NCI-H2171 treated with DMSO at 0.1 percent for 48 hours (cell line): ENCODE measurements around the gene CMSS1.

Source experiments
- DNase-seq: peaks from one replicate; lab custom pipeline; 2025; lab: John Stamatoyannopoulos, UW

CMSS1 gene

DNA sequence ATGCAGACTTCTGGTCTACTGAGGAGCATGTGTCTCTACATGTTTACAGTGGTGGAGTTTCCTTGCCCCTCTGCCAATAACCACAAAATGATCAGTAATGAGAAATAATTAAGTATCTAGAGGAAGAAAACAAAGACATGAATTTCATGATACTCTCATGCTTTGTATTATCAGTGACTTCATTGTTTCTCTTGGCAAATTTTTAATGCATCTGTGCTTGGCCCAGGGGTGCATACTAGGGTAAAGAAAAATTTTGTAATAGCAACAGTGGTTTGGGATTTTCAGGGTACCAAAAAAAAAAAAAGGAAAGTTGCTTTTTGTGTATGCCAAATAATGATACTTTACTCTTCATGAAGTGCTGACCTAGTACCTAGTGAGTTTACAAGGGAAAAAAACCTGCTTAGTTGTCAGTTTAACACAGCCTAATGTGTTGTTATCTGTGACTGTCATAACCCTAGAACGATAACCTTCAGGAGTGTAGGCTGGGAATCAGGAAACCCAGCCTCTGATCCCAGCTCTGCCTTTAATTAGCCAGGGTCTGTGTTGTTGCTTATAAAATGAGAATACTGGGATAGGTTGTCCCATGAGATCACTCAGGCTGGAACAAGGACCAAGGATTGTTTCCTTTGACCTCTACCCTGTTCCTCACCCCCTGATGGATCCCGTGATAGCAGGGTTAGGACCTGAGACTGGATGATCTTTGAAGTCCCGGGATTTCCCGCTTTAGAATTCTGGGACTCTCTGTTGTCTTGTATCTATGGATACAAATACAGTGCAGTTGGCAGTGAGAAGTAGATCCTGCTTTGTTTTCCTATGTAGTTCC is 117.5 kb downstream of the CMSS1 start:
- DNase-seq, result no peak

DNA sequence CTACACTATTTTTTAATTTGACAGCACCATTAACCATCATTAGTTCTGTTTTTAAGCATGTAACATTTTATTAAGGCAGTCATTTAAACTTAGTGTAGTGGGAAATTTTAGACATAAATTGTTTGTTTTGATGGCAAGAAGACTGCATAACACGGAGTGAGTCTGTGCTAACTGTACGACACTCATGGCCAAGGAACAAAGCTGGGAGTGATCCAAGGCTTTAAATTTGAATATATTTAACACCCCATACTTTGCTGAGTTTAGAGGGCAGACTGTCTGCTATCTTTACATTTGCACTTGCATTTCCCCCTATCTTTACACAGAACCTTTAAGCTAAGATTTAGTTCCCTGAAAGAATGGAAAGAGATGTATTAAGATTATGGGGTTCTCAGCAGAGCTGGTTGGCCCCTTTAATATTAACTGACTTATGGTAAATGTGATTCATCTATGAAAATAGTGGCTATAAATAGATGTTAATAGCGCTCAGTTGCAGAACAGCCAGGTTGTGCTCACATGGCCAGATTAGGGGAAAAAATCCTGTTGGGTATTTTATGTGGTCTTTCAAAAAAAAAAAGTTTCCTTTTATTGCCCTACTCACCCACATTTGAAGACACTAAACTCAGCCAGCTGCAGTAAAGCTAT is 120.7 kb downstream of the CMSS1 start:
- no peak for DNase-seq

DNA sequence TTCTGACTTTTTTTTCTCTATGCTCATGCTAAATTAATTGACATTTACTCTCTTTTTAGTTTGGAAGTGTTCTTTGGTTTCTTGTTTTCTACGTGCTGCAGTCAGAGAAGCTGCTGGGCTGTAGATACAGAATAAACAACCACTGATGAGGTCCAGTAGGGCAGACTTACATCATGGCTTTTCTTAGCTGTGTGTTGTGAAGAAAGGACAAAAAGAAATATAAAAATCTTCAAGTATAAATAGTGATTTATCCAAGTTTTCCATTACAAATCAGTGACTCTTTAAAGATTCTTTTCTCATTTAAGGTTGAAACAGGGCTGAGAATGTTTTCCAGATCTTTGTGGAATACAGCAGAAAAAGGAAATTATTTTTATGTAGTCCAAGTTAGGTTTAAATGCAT is 122.2 kb downstream of the CMSS1 start:
- DNase-seq, result no peak

DNA sequence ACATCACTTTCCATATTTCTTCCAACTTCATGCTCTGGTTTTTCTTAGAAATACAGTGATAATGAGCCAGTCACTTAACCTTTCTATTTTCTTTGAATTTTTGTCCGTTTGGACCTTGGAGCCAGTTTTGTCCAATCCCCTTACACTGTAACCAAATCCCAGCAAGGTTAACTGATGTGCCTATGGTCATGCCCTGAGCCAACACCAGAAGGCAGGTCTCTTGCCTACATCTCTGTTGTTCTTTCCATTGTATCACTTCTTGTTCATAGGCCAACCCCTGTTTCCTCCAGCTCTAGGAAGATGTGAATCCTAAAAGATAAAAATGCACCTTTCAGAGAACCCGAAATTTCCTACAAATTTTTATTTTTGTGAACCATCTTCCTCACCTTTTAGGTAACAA is 122.7 kb downstream of the CMSS1 start:
- DNase-seq, result no peak

DNA sequence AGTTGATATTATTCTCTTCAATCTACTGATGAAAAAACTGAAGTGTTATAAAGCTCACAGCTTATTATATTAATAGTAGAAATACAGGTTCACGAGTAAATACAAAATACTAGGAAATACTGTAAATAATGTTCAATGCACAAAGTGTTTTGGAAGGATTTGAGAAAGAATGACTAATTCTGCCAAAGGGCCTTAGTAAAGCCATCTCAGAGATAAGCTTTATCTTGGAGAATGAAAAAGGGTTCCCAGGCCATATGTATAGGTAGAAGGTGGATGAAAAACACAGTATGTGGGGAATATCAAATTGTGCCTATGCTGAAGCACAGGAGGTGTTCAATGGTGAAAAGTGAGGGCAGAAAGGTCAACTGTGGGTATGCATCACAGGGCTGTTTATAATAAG is 123.5 kb downstream of the CMSS1 start:
- DNase-seq, result no peak

DNA sequence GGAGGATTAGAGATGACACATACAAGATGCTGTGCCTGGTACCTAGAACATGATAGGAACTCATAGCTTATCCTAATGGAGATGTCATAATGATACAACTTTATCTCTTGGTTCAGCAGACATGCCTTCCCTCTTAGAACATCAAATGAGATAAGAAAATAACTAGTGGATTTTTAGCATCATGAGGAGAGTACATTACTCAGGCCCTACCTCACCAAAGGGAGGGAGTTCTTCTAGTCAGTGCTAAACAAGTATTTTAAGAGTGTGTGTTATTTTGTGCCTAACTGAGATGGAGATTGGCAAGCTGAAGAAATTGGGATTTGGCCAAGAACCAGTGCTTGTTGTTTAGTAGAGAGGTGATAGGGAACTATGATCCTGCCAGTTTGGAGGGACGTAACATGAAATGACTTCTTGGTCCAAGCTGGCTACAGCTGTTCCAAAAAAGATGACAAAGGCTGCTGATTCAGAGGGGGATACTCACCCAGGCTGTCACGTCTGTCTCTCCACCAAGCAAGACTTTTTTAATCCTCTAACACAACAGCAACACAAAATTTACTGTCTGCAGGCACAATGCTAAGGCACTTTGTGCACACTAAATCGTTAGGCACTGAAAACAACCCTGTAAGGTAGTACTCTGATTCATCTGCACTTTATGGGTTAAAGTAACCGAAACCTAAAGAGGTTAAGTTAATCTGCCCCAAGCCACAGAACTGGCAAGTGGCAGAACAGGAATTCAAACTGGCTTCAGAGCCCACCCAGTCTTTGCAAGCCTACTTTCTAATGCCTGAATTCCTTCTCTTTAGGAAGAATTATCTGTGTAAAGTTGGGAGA is 126.5 kb downstream of the CMSS1 start:
- DNase-seq, result no peak

DNA sequence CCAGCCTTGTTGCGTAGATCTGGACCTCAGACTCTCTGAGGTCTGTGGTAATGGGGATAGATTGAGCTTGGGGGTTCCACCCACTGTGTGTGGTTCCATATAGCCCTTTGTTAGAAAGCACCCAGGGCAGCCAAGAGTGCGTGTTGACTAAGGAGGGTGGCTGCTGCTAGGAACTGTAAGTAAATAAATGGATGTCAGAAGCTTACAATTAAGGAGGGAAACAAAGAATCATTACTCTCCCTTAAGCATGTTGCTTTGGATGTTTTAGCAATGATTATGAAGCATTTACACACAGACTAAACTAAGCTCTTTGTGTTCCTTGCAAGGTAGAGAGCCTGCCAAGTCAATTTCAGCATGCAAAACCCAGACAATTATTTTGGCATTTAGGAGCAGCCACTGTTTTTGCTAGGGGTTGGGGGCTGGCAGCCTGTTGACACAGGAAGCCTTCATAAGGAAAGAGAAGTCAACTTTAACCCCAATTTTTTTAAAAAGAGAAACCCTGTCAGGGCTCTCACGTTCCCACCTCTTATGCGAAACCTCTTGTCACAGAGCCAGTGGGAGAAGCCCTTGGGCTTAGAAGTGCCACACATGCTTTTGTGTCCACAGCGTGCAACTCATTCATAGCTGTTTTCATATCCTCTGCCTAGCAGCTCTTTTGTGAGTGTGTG is 127.8 kb downstream of the CMSS1 start:
- no peak for DNase-seq

DNA sequence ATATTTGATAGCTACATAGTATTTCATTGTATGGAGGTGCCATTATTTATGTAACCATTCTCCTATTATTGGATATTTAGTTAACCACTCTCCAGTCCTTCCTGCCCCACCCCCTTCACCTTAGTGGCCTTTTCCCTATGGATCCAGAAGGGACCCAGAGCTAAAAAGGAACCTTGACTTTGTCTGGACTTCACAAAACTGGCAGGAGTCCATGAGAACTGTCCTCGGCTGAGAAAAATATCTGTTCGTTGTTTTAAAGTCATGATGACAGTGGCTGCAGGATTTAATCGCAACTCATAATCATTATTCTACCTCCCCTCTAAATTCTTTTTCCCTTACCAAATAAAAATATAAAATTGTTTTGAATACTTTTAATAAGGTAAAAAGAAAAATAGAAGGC is 129.7 kb downstream of the CMSS1 start:
- DNase-seq, result no peak

DNA sequence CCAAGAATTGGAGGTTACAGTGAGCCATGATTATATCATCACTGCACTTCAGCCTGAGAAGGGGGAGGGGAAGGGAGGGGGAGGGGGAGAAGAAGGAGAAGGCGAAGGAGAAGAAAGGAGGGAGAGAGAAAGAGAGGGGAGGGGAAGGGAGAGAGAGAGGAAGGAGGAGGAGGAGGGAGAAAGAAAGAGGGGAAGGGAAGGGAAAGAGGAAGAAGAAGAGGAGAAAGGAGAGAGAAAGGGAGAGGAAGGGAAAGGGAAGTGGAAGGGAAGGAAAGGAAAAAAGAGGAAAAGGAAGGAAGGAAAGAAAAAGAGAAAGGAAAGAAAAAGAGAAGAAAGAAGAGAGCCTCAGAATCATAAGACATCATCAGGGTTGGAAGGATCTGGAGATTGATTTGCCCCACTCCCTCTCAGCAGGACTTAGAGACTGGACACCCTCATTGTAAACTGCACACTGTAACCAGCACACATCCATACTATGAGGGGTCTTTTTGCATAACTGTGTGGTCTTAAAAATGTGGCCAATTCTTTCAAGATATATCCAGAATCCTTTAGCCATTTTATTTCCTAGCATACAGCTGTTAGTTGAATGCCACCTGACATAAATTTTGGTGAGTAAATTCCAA is 130.9 kb downstream of the CMSS1 start:
- DNase-seq, result no peak

DNA sequence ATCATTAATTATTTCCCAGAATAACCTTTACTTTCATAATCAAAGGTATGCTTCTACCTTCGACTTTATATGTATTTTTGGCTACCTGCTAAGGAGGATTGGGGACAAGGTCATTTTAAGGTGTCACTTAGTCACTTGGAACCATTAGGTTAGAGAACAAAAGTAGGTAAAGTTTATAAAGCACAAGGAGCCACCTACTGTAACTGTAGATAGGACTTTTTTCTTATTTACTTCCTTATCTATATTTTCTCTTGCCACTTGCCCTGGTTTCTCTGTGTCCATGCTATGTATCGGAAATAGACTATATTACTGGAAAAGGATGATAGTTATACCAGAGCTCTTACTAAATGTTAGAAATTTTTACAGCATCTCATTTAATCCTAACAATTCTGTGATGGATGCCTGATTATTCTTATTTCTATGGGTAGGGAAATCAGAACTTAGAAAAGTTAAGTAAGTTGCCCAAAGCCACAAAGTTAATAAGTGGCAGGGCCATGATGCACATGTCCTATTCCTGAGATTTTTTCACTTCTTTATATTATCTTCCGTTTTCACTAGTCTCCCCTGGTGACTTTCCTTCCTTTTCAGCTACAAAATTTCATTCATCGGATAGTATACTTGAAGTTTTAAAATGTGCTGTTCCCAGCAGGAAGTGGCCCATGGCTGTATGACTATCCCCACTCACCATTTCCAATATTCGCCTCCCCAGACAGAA is 132.5 kb downstream of the CMSS1 start:
- DNase-seq, result no peak

DNA sequence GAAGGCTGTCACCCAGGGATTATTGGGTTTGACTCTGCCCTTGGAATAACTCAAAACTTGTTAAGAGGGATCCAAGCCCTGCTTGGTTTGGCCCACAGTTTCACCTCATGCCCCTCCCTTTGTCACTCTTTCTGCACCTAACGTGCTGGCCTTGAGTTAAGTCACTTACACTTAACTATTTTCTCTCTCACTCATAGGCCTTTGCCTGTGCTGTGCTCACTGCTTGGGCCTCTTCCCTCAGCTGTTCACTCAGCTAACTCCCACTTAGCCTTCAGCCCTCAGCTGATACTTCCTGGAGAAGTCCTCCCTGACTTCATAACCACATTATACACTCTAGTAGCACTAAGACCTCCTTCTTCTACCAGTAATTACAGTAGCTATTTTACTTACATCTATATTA is 133.3 kb downstream of the CMSS1 start:
- DNase-seq, result no peak

DNA sequence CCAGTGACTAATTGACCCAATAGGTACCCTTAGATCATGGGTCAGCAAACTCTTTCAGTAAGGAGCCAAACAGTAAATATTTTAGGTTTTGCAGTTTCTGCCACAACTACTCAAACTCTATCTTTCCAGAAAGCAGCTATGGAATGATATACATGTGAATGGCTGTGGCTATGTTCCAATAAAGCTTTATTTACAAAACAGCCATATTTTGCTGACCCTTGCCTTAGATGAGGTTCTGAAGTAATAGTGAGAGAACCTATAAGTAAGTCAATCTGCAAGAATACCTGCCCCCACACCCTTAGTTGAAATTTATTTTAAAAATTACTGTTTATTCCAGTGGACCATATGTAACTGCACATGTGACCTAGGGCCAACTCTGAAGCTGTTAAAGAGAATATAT is 134.0 kb downstream of the CMSS1 start:
- no peak for DNase-seq

DNA sequence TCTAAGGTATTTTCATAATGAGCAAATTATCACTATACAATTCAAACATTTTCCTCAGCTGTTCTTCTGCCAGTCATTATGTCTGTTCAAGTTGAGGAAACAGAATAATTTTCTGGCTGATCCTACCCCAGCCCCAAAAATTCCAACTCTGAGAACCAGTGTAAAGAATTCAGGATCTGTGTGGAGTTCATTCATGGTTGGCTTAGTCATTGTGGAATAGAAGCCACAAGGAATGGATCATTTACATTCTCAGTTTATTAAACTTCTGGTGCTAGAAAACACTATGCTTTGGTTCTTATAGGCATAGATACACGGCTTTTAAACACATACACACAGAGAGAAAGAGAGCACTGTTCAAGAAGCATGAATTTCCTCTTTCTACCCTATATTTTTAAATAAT is 134.6 kb downstream of the CMSS1 start:
- DNase-seq, result no peak

DNA sequence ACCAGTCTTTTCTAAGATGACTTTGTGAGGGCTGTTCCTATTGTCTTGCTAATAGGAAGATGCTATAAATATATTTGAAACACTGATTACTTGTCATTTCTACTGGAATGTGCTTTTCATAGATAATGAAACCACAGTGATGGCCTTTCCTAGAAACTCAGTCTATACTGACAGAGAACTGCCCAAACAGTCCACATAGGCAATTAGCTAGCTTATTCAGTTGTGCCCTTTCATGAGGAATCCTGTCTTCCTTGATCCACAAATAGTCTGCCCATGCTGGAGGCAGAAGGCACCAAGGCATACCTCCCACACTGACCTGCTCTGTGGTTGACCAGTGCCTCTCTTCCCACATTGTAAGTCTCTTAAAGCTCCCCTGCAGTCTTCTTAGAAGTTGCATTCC is 135.9 kb downstream of the CMSS1 start:
- no peak for DNase-seq

DNA sequence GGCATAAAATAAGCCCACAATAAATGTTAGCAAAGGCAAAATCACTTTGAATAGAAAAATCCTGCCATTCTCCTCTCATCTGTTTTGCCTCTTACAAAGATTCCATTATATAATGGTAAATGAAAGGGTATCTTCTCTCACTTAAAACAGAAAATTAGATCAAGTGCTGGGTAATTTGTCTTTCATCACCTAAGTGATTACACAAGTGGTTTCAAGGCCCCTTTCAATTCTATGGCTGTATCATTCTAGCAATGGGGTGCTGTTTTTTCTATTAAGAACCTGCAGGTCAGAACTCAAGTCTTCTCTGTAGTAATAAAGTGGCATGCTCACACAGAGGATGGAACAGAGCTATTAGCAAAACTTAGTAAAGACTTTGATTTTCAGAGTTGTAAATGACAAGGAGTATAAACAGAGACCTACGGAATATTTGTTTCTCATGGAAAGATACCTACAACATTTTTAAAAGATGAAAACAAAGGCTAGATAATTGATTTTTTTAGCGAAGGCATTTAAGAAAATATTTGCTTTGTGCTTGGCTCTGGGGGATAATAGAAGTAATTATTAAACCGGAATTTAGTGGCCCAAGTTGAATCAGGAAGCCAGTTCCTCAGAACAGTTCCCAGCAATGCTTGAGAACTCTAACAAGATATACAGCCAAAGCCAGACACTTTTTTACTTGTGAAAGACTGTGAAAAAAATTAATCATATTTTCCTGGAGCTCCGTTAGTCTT is 137.4 kb downstream of the CMSS1 start:
- DNase-seq, result no peak

DNA sequence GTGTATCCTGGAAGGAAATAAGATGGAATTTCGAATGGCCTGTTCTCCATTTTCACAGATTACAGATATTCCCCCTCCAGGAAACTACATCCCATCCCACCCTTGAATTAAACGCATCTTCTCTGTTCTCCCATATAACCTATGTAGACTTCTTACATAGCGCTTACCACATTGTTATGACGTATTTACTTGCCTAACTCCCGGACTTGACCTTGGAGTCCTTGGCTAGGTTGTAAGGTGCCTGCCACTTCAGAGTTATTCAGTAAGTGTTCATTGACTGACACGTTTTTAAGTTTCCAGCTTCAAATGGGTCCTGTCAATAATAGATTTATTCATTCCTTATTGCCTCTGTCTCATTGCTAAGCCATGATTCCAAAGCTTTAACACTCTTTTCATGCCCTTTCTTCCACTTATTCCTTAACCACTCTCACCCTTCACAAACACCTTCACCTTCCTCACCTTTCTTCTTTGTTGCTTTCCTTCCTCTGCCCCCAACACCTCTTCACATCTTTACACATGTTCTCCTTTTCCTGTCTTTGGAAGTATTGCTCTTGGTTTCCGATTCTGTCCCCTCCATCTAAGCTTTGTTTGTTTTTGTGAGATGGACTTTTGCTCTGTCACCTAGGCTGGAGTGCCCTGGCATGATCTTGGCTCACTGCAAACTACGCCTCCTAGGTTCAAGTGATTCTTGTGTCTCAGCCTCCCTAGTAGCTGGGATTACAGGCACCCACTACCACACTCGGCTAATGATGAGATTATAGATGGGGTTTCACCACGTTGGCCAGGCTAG is 138.3 kb downstream of the CMSS1 start:
- no peak for DNase-seq

DNA sequence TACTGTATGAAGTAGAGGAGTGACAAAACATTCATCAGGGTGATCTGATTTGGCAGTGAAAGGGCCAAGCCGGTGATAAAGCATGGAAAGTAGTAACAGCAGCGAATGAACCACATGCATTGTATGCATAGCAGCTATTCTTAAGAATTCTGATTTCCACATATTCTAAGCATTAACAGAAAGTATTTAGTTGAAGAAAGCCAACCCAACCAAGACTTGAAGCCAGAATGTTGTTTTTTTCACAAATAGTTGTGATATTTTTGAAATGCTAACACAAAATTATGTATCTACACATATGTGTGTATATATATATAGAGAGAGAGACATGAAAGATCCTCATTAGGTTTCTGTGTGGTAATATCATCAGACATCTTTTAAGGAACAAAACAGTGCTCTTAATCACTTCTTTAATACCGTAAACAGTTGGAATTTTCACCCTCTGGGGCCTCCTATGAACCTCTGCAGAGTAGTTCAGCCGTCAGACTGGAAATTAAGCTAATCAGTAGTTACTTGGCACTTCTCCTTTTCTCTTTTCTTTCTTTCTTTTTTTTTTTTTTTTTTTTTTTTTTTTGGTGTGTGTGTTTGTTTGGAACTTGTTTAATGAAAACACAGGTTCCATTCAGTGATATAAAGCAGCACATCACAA is 139.6 kb downstream of the CMSS1 start:
- no peak for DNase-seq

DNA sequence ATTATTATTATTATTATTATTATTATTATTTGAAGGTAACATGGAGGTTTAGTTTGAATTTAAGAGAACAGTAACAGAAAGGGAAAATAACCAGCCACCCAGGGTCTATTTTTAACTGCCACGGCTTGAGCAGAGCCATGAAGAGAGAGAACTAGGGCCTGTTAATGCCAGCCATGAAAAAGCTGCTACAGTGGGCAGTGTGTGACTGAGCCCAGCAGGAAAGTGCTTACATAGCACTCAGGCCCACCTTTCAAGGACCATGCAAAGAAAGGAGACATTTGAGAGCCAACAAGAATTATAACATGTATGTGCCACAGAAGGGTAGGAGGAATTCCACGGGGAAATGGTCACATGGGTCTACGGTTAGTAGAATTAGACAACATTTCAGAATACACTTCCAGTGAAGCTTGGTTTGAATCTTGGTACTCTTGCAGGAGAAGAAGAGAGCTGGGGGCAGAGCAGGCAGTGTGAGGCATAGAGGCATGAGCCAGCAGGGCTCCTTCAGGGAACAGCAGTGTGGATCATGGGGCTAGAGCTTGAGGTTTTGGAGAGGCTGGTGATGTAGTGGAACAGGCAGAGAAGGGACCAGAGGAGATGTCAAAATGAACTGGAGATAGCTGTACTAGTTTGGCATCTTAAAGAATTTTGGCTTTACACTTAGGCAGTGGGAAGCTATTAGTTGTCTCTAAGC is 140.7 kb downstream of the CMSS1 start:
- no peak for DNase-seq
